Suprapubic skin (tissue), 4 donors: ENCODE data around the gene TMTC1.

Experiments
- POLR2A ChIP-seq, 2 donors: fragments of 450-650 bp; IDR thresholded peaks; one replicate each; pipeline ENCODE4 v1.6.1; 2017; ENCODE audit warnings: antibody characterized with exemption in 2 of 2, mild to moderate bottlenecking in 2 of 2, moderate library complexity in 2 of 2
- POLR2AphosphoS5 ChIP-seq, 3 donors: sonication (generic); formaldehyde crosslinking; IDR thresholded peaks; one replicate each; pipeline ENCODE4 v1.6.1; 2017; ENCODE audit warnings: antibody characterized with exemption in 3 of 3
- TF ChIP-seq, protein P1 (sequence below), 2 donors: fragments of 200-600 bp in 1 of 2; fragments of 450-650 bp in 1 of 2; sonication (generic) in 1 of 2; IDR thresholded peaks; one replicate each; pipeline ENCODE4 v1.5.1; 2016 to 2019; ENCODE audit warnings: antibody characterized with exemption in 2 of 2, mild to moderate bottlenecking in 1 of 2, moderate library complexity in 1 of 2

DNA sequence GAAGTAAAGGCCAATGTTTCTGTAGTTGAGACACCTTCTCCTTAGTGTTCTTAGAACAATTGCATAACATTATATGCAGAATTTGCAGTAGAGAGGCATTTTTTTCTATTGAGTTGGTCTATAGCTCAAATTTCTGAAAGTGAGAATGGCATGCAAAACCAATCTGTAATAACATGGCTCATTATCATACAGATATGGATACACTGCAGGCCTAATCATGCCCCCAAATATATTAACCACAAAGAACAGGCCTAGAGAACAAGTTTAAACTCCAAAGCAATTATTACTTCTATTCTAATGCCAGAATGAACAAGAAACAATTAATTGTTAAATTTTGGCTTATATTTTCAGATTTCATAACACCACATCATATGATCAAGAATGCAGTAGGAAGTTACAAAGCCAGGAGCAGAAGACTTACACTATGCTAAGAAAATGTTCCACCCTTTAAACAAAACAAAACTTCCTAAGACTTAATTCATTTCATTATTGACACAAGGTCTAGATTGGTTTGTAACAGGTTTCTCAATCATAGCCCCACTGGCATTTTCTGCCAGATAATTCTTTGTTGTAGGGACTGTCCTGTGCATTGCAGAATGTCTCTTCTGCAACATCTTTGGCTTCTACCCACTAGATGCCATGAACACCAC lies 26.9 kb downstream of the TMTC1 start:
- TF ChIP-seq POLR2A (IDR thresholded peaks at IDR 0.05) = no peak
- TF ChIP-seq, protein P1, sequence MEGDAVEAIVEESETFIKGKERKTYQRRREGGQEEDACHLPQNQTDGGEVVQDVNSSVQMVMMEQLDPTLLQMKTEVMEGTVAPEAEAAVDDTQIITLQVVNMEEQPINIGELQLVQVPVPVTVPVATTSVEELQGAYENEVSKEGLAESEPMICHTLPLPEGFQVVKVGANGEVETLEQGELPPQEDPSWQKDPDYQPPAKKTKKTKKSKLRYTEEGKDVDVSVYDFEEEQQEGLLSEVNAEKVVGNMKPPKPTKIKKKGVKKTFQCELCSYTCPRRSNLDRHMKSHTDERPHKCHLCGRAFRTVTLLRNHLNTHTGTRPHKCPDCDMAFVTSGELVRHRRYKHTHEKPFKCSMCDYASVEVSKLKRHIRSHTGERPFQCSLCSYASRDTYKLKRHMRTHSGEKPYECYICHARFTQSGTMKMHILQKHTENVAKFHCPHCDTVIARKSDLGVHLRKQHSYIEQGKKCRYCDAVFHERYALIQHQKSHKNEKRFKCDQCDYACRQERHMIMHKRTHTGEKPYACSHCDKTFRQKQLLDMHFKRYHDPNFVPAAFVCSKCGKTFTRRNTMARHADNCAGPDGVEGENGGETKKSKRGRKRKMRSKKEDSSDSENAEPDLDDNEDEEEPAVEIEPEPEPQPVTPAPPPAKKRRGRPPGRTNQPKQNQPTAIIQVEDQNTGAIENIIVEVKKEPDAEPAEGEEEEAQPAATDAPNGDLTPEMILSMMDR (IDR thresholded peaks at IDR 0.05) = no peak
- TF ChIP-seq POLR2AphosphoS5 (IDR thresholded peaks at IDR 0.05) = no peak
